GM12892 (cell line): ENCODE data around the gene RBPJ.
"Not testable (repeated sequence)": the region's sequence is repeated elsewhere in the genome, so short reads cannot be mapped to it uniquely, and the experiment has no call there.

Experiments
- DNase-seq: peaks from one replicate; pipeline ENCODE4 v3.0.0; 2011; ENCODE audit not compliant: insufficient read length
- FAIRE-seq: peaks from 2 replicates; lab custom pipeline; 2011; peaks lifted over from hg19 to GRCh38; lab: Jason Lieb, UNC
- POLR2A ChIP-seq: IDR thresholded peaks from 2 replicates; pipeline ENCODE4 v1.6.1; 2011; ENCODE audit warnings: low read depth, low read length, control low read depth
- POLR2AphosphoS5 ChIP-seq: IDR thresholded peaks from 2 replicates; pipeline ENCODE4 v1.6.1; 2011; ENCODE audit warnings: low read depth, low read length, control low read depth
- TAF1 ChIP-seq: IDR thresholded peaks from 2 replicates; pipeline ENCODE4 v1.6.1; 2011; ENCODE audit warnings: low read depth, mild to moderate bottlenecking, control low read depth, low read length, borderline replicate concordance

The RBPJ gene

DNA sequence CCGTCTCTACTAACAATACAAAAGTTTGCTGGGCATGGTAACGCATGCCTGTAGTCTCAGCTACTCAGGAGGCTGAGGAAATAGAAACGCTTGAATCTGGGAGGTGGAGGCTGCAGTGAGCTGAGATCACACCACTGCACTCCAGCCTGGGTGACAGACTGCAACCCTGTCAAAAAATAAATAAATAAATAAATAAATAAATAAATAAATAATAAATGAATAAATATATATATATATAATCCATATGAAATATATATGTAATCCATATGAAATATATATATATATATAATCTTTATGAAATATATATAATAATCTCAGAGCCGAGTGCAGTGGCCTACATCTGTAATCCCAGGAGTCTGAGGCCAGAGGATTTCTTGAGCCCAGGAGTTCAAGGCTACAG is 17.8 kb upstream of the RBPJ start:
- no peak for FAIRE-seq
- TF ChIP-seq TAF1 (no peak), POLR2A (no peak), POLR2AphosphoS5 (no peak)
- no peak for DNase-seq

DNA sequence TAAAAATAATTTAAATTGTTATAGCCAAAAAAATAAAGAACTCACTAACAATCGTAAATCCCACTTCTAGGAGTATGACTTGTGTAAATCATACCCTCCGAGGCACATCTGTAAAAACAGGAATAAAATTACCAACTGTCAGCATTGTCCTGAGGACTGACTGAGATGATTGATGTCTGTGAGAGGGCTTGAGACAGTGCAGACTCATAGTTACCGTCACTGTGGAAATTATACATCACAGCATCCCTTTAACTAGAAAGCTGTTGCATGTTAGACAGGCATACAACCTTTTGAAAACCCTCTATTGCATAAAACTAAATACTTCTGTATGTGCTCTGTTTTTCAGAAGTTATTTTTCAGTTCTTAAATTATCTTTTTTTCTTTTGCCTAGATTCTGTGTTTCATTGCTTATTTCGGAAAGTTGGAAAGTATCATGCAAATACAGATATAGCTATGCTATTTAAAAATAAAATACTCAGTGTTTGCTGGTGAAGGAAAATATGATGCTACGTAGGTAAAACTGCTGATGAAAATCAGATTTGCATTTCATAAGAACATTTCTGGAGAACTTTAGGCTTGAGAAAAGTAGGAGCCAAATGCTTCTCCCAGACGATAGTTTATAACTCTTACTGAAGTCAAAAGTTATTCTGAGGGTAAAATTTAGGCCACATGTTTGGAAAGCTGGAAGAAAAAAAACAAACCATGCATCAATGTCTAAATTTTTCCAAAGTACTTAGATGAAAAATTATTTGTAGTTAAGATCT is 13.6 kb upstream of the RBPJ start:
- DNase-seq (no peak), FAIRE-seq (peak; percentile 71)
- TF ChIP-seq POLR2AphosphoS5 (no peak), TAF1 (no peak), POLR2A (no peak)

DNA sequence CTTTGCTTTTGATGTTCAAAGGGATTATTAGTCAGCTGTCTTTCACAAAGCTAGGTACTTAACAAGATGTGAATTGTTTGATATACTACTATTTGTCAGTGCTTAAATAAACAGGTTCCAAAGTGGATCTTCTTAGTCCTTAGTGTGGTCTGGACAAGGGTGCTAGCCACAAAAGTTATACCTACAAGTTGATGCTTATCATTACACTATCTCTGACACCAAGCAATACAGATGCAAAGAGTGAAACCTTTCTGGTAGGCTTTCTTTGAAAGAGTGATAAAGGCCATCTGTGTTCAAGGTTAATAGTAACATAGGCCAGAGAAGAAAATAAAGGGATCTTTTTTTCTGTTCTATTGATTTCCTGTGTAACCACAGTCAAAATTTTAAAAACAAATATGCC is 12.2 kb upstream of the RBPJ start:
- no peak for DNase-seq

DNA sequence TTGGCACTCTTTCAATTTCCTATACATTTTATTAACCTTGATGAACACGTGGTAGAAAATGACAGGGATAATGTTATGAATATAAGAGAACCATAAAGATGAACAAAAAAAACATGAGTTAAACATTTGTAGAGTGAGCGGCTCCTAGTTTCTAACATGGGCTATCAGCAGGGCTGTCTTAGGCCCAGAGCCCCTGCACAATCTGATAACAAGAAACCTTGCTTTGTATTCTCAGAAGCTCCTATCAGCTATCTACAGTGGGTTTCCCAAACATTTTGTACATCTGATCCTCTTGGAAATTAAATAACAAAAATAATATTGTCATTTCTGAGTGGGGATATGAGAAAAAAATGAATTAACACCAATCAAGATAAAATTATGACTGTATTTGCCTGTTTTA is 10.6 kb upstream of the RBPJ start:
- TF ChIP-seq TAF1 (no peak), POLR2A (no peak), POLR2AphosphoS5 (no peak)
- FAIRE-seq = peak; percentile 56
- DNase-seq = no peak

More for the DNA sequence above, 12.2 kb upstream of the RBPJ start:
- no peak for TF ChIP-seq POLR2AphosphoS5
- peak; percentile 36 for FAIRE-seq

DNA sequence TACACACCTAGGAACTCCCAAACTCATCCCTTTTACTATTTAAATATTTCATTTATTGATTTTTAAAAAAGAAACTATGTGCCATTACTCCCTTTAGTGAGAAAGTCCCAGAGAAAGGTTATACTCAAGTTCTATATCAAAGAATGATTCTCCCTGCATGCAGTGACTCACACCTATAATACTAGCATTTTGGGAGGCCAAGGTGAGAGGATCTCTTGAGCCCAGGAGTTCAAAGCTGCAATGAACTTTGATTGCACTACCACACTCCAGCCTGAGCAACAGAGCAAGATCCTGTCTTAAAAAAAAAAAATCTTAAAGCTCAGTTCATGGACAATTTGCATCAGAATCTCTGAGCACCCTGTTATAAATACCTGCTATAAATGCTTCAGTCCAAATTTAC is 9.2 kb upstream of the RBPJ start:
- TF ChIP-seq TAF1 (no peak), POLR2A (no peak), POLR2AphosphoS5 (no peak)
- no peak for FAIRE-seq
- DNase-seq = no peak

DNA sequence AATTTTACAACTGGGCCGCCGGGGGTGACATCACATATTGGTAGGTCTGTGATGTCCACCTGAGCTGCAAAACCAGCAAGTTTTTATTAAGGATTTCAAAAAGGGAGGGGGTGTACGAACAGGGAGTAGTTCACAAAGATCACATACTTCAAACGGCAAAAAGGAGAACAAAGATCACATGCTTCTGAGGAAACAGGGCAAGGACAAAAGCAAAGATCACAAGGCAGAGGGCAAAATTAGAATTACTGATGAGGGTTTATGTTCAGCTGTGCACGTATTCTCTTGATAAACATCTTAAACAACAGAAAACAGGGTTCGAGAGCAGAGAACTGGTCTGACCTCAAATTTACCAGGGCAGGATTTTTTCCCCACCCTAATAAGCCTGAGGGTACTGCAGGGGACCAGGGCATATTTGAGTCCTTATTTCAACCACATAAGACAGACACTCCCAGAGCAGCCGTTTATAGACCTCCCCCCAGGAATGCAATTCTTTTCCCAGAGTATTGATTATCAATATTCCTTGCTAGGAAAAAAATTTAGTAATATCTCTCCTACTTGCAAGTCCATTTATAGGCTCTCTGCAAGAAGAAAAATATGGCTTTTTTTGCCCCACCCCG is 5.4 kb upstream of the RBPJ start:
- DNase-seq, FAIRE-seq: not testable (repeated sequence)

DNA sequence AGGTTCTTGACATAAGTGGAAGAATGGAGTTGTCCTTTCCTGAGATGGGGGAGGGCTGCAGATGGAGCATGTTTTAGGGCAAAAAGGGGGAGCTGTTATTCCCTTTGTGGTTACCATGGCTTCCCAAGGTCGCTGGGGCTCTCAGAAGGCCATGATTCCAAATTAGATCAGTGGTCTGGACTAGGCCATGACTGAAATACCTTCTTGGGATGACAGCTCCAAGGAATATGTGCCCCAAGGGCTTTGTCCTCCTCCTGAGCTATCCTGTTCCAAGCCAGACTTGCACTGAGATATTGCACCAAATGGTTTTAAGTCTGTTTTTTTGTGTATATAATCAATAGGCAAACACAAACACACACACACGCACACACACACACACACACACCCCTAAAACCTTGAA is 3.0 kb upstream of the RBPJ start:
- FAIRE-seq = no peak
- TF ChIP-seq POLR2AphosphoS5 (no peak), TAF1 (no peak), POLR2A (no peak)

DNA sequence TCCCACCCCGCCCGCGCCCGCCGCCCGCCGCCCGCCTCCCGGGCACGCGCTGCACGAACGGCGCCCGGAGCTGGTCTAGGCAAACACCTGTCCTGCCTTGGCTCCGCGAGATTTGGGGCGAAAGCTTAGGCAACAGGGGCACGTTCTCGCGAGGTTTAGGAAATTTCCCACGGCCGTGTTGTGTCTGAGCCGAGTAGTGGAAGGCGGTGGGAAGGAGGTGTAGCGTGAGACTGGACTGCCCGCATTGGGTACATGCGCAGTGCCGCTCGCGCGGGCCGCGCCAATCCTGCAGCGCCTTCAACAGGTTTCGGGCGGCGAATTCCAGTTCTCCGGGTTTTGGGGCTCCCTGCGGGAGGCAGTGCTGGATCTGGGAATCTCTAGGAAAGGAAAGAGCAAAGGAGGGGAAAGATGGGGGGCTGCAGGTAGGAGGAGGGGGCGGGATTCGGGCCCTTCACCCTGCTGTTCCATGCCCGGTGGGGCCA is 1.3 kb upstream of the RBPJ start:
- peak; percentile 79 for DNase-seq
- TF ChIP-seq POLR2A (no peak; the same call in 1 of the 2 replicates), POLR2AphosphoS5 (0 out of 2 replicates have a peak, but pooled peaks have one; percentile 23)
- FAIRE-seq = no peak

More for the DNA sequence above, 3.0 kb upstream of the RBPJ start:
- no peak for DNase-seq

DNA sequence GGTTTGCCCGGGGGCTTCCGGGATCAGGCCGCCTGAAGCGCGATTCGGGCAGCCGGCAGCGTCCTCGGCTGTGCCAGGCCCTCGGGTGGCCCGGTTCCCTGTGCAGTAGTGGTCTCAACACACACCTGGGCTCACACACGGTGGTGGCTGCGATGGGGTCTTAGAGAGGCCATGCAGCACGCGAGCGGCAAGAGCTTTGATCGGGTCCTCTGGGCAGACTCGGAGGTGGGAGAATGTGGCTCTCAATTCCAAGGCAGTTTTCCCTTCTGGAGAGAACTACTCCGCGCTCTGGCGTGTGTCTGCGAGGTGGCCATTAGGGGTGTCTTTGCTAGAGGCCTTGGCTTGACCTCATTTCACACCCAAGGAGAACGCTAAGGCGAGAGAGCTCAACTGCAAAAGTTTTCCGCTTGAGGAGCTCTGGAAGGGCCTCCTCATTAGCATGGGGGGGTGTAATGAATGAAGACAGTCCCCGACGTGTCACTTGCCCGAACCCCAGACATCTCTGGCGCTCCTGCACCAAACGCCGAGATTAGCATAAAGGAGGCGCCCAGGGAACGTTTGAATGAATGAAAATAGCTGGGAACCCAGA is 771 bp upstream of the RBPJ start:
- FAIRE-seq (no peak), DNase-seq (peak; percentile 46)
- TF ChIP-seq POLR2A (no peak; the same call in 1 of the 2 replicates), TAF1 (peak; percentile 52; the same call in 1 of the 2 replicates), POLR2AphosphoS5 (no peak; the same call in none of the 2 replicates)

DNA sequence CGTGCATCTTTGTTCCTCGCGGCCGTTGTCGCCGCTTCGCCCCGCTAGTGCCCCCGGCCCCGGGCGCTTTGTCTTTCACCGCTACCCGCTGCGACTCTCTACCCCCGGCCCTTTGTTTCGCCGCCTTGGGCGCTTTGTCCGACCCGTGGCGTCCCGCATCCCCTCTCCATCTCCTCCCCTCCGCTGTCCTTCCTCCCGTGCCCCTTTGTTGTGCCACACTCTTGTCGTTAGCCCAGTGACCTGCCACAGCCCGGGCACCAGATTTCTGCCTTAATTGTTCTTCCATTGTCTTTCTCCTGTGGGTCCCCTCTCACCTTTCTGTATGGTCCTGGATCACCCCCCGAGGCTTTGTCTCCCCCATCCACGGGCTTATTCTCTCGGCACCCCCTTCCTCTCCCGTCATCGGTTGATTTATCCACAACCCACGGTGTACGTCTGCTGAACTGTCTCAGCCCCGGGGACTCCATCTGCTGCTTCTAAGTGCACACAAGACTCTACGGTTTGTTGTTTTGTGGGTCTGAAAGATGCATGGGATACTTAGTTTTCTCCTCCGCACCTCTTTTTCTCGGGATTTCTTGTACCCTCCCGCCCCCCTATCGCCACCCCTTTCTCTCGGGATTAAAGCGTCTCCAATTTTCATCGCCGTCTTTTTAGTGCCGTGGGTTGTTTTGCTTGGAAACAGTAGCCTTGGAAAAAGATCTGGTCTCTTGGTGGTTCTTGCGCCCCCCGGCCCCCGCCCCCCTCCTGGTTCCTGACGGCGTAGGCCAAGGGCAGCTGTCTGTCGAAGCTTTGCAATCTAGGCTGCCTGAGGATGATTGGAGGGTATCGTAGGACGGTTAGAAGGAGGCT is 783 bp downstream of the RBPJ start:
- DNase-seq = no peak
- no peak for FAIRE-seq
- TF ChIP-seq POLR2AphosphoS5 (no peak), POLR2A (no peak), TAF1 (no peak)

DNA sequence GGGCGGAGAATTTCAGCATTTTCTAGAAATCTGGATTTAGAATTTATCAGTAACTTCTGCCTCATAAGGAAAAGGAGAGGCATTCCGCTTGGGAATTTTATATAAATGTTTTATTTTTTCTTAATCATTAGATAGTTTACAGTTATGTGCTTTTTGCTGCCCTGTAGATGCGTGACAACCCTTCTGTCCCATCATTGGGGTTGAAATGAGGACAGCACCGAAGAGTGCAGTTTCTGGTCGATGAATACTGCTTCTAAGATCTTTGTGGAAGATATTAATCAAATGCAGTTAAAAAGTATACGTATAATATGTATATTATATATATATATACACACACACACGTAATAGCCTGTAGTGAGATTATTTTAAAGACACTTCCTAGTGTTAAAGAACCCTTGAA is 1.5 kb downstream of the RBPJ start:
- FAIRE-seq (peak; percentile 38), DNase-seq (no peak)
- TF ChIP-seq TAF1 = no peak
